Stimulated activated naive B cell treated with anti-CD40 and anti-IgM and Interleukin-4, amounts not matched to agents 10 μg/mL and 1 μg/mL and 100 μg/mL, for 72 hours (primary cell): Measurements from ENCODE around the gene USP2.

Experiments
- ATAC-seq, 2 donors: fragments of 150-1000 bp; cut with Tn5 transposase; replicated peaks; 2 replicates each; pipeline ENCODE4 v1.10.0; 2021; ENCODE audit warnings: moderate library complexity in 1 of 2
- DNase-seq: peaks from one replicate; pipeline ENCODE4 v3.0.0; 2021
- H3K27ac Mint-ChIP-seq: one replicate; pipeline ENCODE4 v1.8.0; 2022; ENCODE audit warnings: mild to moderate bottlenecking, mixed read lengths
- H3K27me3 Mint-ChIP-seq, 2 donors: one replicate each; pipeline ENCODE4 v1.8.0; 2022; ENCODE audit warnings: mixed read lengths in 2 of 2
- H3K36me3 Mint-ChIP-seq, 2 donors: one replicate each; pipeline ENCODE4 v1.8.0; 2022; ENCODE audit warnings: mixed read lengths in 2 of 2, mild to moderate bottlenecking in 1 of 2
- H3K4me1 Mint-ChIP-seq, 2 donors: one replicate each; pipeline ENCODE4 v1.8.0; 2022; ENCODE audit warnings: mixed read lengths in 2 of 2, mild to moderate bottlenecking in 1 of 2
- H3K4me3 Mint-ChIP-seq, 2 donors: one replicate each; pipeline ENCODE4 v1.8.0; 2022; ENCODE audit warnings: mild to moderate bottlenecking in 2 of 2, mixed read lengths in 2 of 2, moderate library complexity in 1 of 2
- H3K9me3 Mint-ChIP-seq, 2 donors: one replicate each; pipeline ENCODE4 v1.8.0; 2022; ENCODE audit warnings: mixed read lengths in 2 of 2, mild to moderate bottlenecking in 1 of 2

The USP2 gene

GRCh38 chr11:119367661-119368120 lies 13.8 kb downstream of the USP2 start:
- no peak overlapping the region for H3K4me3 Mint-ChIP-seq
- DNase-seq (no peak), ATAC-seq (no peak)
- peaks cover 0 to 6% of the 10 kb centered on the region in 2 donors for H3K36me3 Mint-ChIP-seq
- H3K4me1 Mint-ChIP-seq, result peaks cover 11 to 17% of the 10 kb centered on the region in 2 donors
- peaks cover 66 to 85% of the 10 kb centered on the region in 2 donors for H3K27me3 Mint-ChIP-seq
- H3K9me3 Mint-ChIP-seq, result peaks cover 0 to 2% of the 10 kb centered on the region in 2 donors
- H3K27ac Mint-ChIP-seq, result no peak overlapping the region

GRCh38 chr11:119366690-119367620 lies 14.5 kb downstream of the USP2 start:
- ATAC-seq (no peak), DNase-seq (no peak)
- Mint-ChIP-seq H3K4me3 (no peak overlapping the region), H3K27me3 (peaks cover 73 to 88% of the 10 kb centered on the region in 2 donors), H3K36me3 (peaks cover 0 to 6% of the 10 kb centered on the region in 2 donors), H3K27ac (no peak overlapping the region), H3K4me1 (peaks cover 15 to 17% of the 10 kb centered on the region in 2 donors), H3K9me3 (peaks cover 0 to 2% of the 10 kb centered on the region in 2 donors)

DNA sequence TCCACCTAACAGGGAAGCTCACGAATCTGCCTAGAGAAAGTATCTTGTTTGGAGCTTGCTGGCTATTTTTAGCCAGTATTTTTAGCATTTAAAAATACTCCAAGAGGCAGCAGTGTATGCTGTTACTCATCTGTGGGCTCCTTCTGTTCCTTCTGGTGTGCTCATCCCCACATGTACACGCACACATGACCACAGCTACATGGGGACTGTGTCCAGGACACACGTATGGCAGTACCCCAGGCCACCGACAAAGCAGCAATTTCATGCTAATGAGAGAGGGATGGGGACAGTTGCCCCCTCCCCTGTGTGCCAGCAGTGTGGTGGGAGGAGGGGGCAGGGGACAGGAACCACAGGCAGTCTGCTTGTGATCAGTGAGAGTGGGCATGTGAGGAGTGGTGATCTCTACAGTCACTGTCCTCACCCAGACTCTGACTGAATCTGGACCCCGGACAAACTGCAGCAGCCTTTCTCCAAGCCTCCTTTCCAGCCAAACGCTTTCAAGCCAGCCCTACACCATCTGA lies 16.4 kb downstream of the USP2 start:
- DNase-seq, result no peak
- no peak overlapping the region for H3K27ac Mint-ChIP-seq
- peaks cover 0 to 6% of the 10 kb centered on the region in 2 donors for H3K36me3 Mint-ChIP-seq
- H3K4me3 Mint-ChIP-seq, result no peak overlapping the region
- ATAC-seq, result no peak
- H3K9me3 Mint-ChIP-seq, result peaks cover 0 to 2% of the 10 kb centered on the region in 2 donors
- H3K4me1 Mint-ChIP-seq, result peaks cover 15 to 18% of the 10 kb centered on the region in 2 donors
- H3K27me3 Mint-ChIP-seq, result peaks cover 64 to 73% of the 10 kb centered on the region in 2 donors

DNA sequence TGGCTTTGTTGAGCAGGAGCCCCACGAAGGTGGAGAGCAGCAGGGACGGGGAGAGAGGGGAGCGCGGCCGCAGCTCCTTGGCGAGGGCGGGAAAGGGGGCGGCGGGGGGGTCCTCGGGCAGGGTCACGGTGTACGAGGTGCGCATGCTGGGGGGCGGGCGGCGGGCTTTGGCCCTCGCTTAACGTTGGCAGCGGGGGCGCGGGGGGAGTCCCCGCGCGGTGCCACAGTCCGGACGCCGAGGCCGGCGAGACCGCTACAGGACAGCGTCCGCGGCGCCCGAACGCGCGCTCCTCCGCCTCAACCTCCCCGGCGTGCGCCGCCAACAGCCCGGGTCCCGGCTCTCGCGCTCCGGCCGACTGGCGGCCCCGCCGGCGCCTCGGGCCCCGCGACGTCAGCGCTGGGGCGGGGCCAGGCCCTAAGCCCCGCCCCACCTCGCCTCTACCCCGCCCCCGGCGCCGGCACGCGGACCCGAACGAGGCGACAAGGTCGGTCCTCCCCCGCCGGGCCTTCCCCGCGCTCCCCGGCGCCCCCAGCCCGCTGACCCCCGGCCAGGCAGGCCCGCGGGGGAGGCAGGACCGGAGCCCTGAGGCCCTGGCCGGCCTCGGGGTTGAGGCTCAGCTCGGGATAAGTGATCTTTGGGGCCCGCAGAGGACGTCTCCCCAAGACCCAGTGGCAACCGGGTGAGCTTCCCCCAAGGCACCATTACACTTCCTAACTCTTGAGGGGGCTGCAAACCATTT lies 17.5 kb downstream of the USP2 start:
- DNase-seq (no peak), ATAC-seq (peak; percentile 69 to 81)
- H3K27me3 Mint-ChIP-seq, result peaks cover 56 to 63% of the 10 kb centered on the region in 2 donors
- H3K36me3 Mint-ChIP-seq, result peaks cover 0 to 6% of the 10 kb centered on the region in 2 donors
- H3K4me1 Mint-ChIP-seq, result peaks cover 20 to 29% of the 10 kb centered on the region in 2 donors
- peak overlapping the region; percentile 48 to 70 for H3K4me3 Mint-ChIP-seq
- no peak overlapping the region for H3K27ac Mint-ChIP-seq
- H3K9me3 Mint-ChIP-seq, result peaks cover 0 to 2% of the 10 kb centered on the region in 2 donors

DNA sequence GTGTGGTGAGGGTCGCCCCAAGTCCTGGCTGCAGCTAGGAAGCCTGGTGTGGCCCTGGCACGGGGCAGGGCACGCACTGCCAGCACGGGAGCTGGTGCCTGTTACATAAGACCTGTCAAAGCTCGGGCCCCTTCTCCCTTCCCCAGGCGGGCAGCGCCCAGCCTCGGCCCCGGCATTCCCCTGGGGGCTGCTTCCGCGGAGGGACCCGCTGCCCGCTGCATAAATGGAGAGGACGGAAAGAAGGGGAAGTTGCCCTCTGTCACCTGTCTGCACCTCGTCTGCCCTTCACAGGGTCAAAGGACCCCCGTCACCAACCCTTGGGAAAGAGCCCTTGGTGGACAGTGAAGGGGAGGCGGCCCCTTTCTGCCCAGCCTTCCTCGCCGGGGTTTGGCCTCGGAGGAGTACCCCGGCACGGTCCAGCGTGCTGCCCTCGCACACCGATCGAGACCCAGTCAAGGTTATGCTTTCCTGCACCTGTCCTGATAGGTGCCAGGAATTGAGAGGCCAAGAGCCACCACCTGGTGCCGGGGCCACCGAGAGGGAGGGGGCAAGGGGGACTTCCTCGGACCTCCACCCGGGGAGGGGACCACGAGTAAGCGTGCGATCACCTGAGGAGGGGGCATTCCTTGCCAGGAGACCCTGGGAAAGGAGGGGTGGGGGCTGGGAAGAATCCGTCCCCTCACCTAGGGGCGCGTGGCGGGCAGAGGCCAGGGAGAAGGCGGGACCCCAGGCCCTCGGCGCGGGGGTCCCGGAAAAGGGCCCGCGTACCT lies 18.2 kb downstream of the USP2 start:
- Mint-ChIP-seq H3K27me3 (peaks cover 52 to 58% of the 10 kb centered on the region in 2 donors), H3K4me3 (peak overlapping the region; percentile 48 to 68), H3K36me3 (peaks cover 0 to 6% of the 10 kb centered on the region in 2 donors), H3K9me3 (peaks cover 0 to 2% of the 10 kb centered on the region in 2 donors), H3K27ac (no peak overlapping the region), H3K4me1 (peaks cover 20 to 34% of the 10 kb centered on the region in 2 donors)
- no peak for DNase-seq
- ATAC-seq, result no peak

DNA sequence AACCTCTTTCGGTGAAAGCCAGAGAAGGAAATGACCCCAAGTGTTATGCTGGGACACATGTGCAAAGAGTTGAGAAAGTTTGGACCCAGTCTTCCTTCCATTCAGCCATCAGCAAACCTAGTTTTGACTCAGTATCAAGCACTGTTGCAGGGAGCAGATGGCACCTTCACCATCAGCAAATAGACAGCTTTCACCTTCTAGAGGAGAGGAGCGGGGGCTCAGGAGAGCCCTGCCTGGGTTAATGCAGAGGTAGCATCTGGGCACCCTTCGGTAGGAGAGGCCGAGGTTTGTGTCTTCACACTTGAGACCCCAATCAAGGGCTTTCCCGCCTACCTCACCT lies 18.8 kb downstream of the USP2 start:
- Mint-ChIP-seq H3K36me3 (peaks cover 0 to 6% of the 10 kb centered on the region in 2 donors), H3K4me1 (peaks cover 23 to 39% of the 10 kb centered on the region in 2 donors), H3K4me3 (no peak overlapping the region), H3K27me3 (peaks cover 49 to 54% of the 10 kb centered on the region in 2 donors), H3K27ac (no peak overlapping the region), H3K9me3 (peaks cover 0 to 2% of the 10 kb centered on the region in 2 donors)
- no peak for DNase-seq
- ATAC-seq, result no peak

GRCh38 chr11:119361941-119362725 lies 19.4 kb downstream of the USP2 start:
- H3K36me3 Mint-ChIP-seq, result peaks cover 0 to 6% of the 10 kb centered on the region in 2 donors
- DNase-seq (no peak), ATAC-seq (no peak)
- H3K4me3 Mint-ChIP-seq, result no peak overlapping the region
- H3K27me3 Mint-ChIP-seq, result peaks cover 49 to 54% of the 10 kb centered on the region in 2 donors
- peaks cover 0 to 2% of the 10 kb centered on the region in 2 donors for H3K9me3 Mint-ChIP-seq
- H3K4me1 Mint-ChIP-seq, result peaks cover 27 to 45% of the 10 kb centered on the region in 2 donors
- no peak overlapping the region for H3K27ac Mint-ChIP-seq

- Mint-ChIP-seq H3K9me3 (peaks cover 0 to 2% of the 10 kb centered on the region in 2 donors), H3K4me3 (no peak overlapping the region), H3K4me1 (peaks cover 32 to 51% of the 10 kb centered on the region in 2 donors), H3K27ac (no peak overlapping the region), H3K27me3 (peaks cover 46 to 52% of the 10 kb centered on the region in 2 donors), H3K36me3 (peaks cover 0 to 6% of the 10 kb centered on the region in 2 donors)
- no peak for DNase-seq
- ATAC-seq, result peak; percentile 28 to 64
These were observed 20.3 kb downstream of the USP2 start for GRCh38 chr11:119361056-119361787.

DNA sequence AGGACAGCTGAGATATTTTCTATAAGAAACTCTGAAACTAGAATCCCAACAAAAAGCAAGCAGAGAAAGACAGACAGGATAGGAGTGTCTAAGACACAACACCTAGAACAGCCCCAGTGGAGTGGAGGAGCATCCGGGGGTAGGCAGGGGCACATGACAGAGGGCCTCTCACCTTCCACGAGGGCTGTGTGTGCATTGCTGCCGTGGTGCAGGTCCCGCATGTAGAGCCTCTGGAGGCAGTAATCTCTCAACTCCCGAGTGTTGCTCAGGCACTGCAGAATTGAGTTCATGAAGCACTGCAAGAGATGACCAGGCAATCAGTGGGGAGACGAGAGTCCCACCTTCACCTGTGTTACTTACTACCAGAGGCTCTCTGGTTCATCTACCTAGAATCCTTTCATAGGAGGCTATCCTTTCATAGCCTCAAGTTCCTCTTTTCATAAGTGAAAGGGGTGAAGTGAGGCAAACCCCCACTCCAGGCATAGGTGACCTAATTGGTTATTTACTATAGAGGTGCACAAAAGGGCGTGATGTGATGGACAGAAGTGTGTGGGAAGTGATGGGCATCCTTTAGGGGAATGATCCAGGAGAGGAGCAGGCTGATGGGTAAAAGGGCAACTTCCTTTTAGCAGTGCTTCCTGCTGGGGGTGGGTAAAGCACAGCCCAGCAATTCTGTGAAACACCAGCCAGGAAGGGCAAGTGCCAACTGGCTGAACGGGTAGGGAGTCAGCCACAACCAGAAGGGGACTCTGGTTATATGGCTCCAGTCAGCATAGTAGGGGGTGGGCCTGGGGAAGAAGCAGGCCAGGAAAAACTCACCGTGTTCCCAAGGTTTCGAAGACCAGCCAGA lies 21.9 kb downstream of the USP2 start:
- DNase-seq (no peak), ATAC-seq (peak; percentile 45 to 51)
- Mint-ChIP-seq H3K9me3 (peaks cover 0 to 2% of the 10 kb centered on the region in 2 donors), H3K4me1 (peaks cover 31 to 50% of the 10 kb centered on the region in 2 donors), H3K27ac (no peak overlapping the region), H3K27me3 (peaks cover 45 to 49% of the 10 kb centered on the region in 2 donors), H3K4me3 (no peak overlapping the region), H3K36me3 (peaks cover 0 to 2% of the 10 kb centered on the region in 2 donors)

DNA sequence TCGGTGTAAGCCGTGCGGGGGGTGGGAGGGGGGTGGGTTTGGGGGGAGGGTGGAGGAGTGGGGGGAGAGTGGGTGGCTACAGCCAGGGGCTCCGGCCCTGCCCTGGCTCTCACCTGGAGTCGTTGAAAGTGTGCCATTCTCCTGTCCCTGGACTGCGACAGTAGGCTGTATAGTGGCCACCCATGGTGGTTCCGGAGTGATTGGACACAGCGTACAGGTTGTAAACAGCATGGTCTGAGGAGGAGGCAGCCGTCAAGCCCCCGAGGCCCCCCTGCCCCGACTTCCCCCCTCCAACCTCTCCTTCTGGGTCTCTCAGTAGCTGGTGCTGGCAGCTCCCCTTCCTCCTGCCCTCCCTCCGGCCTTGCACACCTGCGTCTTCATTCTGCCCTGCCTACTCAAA lies 24.4 kb downstream of the USP2 start:
- Mint-ChIP-seq H3K27ac (no peak overlapping the region), H3K9me3 (no peaks in the 10 kb centered on the region), H3K4me1 (peaks cover 22 to 38% of the 10 kb centered on the region in 2 donors), H3K4me3 (peak overlapping the region; percentile 69 to 85), H3K27me3 (peaks cover 36 to 53% of the 10 kb centered on the region in 2 donors), H3K36me3 (no peaks in the 10 kb centered on the region)
- ATAC-seq (no peak), DNase-seq (no peak)

DNA sequence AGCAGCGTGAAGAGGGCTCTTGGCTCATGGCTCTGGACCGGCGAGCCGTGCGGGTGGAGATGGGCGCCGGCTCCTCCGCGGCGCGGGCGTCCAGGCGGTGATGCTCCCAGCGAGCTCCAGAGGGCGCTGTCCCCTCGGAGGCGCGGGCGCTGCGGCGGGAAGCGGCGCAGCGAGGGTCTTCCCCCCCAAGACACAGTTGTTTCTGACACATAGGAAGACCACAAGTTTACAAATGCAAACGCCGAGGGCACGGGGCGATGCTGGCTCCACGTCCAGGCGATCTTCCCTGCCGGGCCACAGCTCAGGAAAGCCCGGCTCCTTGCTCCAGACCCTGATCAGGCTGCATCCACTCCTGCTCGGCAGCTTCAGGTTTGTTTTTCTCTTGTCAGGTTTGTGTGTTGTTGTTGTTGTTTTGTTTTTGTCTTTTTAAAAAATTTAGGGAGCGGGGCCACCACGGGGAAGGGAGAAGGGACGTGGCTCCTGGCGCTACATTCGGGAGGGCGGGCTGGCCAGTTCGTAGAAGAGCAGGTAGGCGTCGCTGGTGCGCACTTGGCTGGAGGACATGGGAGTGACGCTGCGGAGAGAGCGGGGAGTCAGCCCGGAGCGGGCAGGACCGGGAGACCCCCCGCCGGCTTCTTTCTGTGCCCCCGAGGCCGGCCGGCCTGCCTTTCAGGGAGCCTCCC lies 25.0 kb downstream of the USP2 start:
- Mint-ChIP-seq H3K27ac (peak overlapping the region; percentile 65), H3K9me3 (no peaks in the 10 kb centered on the region), H3K27me3 (peaks cover 39 to 57% of the 10 kb centered on the region in 2 donors), H3K4me3 (peak overlapping the region; percentile 85 to 88), H3K4me1 (peaks cover 20 to 38% of the 10 kb centered on the region in 2 donors), H3K36me3 (no peaks in the 10 kb centered on the region)
- peak; percentile 44 for DNase-seq
- peak; percentile 77 to 83 for ATAC-seq
